Mesenchymal stem cell (in vitro differentiated cells and primary cell): ENCODE results near the gene RANBP3.
"Not testable (repeated sequence)": the region's sequence is repeated elsewhere in the genome, so short reads cannot be mapped to it uniquely, and the experiment has no call there.

Experiments
- DNase-seq: peaks from one replicate; pipeline ENCODE4 v3.0.0-alpha.2; 2013
- H2AFZ ChIP-seq: one replicate; pipeline ENCODE4 v1.6.1; 2013; ENCODE audit warnings: low read depth, mild to moderate bottlenecking, control low read depth, inconsistent platforms, low read length, moderate library complexity
- H2AK5ac ChIP-seq: 2 replicates; pipeline ENCODE4 v1.6.1; 2013; ENCODE audit warnings: low read length, moderate library complexity, mild to moderate bottlenecking, inconsistent platforms; ENCODE audit not compliant: severe bottlenecking
- H2BK120ac ChIP-seq: one replicate; pipeline ENCODE4 v1.6.1; 2013; ENCODE audit warnings: low read depth, mild to moderate bottlenecking, inconsistent platforms, low read length, moderate library complexity
- H2BK12ac ChIP-seq, 2 experiments: one replicate each; pipeline ENCODE4 v1.6.1; 2013; ENCODE audit warnings: inconsistent platforms in 2 of 2, low read length in 2 of 2, mild to moderate bottlenecking in 2 of 2, moderate library complexity in 2 of 2, control low read depth in 1 of 2
- H2BK15ac ChIP-seq: one replicate; pipeline ENCODE4 v1.6.1; 2013; ENCODE audit warnings: mild to moderate bottlenecking, low read depth, inconsistent platforms; ENCODE audit not compliant: poor library complexity, severe bottlenecking
- H2BK5ac ChIP-seq: 2 replicates; pipeline ENCODE4 v1.6.1; 2013; ENCODE audit warnings: low read depth, mild to moderate bottlenecking, low read length, control low read depth, inconsistent platforms; ENCODE audit not compliant: poor library complexity, severe bottlenecking
- H3K14ac ChIP-seq, 2 experiments: one replicate each; pipeline ENCODE4 v1.6.1; 2013; ENCODE audit warnings: inconsistent platforms in 2 of 2, low read length in 2 of 2, control low read depth in 1 of 2, mild to moderate bottlenecking in 1 of 2, moderate library complexity in 1 of 2
- H3K18ac ChIP-seq, 2 experiments: one replicate each; pipeline ENCODE4 v1.6.1; 2013; ENCODE audit warnings: inconsistent platforms in 2 of 2, low read length in 2 of 2, control low read depth in 1 of 2, low read depth in 1 of 2, mild to moderate bottlenecking in 1 of 2
- H3K23ac ChIP-seq, 2 experiments: one replicate each; pipeline ENCODE4 v1.6.1; 2013; ENCODE audit warnings: inconsistent platforms in 2 of 2, low read length in 2 of 2, mild to moderate bottlenecking in 2 of 2, moderate library complexity in 2 of 2, control low read depth in 1 of 2
- H3K27ac ChIP-seq: 2 replicates; pipeline ENCODE4 v1.5.1; 2013; ENCODE audit warnings: mild to moderate bottlenecking, moderate library complexity, low read length, control low read depth, inconsistent platforms; ENCODE audit not compliant: poor library complexity, severe bottlenecking
- H3K27me3 ChIP-seq, 2 experiments: 2 replicates each; pipeline versions ENCODE4 v1.6.1 to v1.7.0; 2013; ENCODE audit warnings: low read length in 2 of 2, mild to moderate bottlenecking in 2 of 2, moderate library complexity in 2 of 2, control low read depth in 1 of 2, inconsistent platforms in 1 of 2; ENCODE audit not compliant: control insufficient read depth in 1 of 2, insufficient read depth in 1 of 2
- H3K36me3 ChIP-seq, 2 experiments: 2 replicates each; pipeline versions ENCODE4 v1.6.1 to v1.7.0; 2013; ENCODE audit warnings: low read length in 2 of 2, control low read depth in 1 of 2, inconsistent platforms in 1 of 2, low read depth in 1 of 2, mild to moderate bottlenecking in 1 of 2; ENCODE audit not compliant: insufficient read depth in 2 of 2, control insufficient read depth in 1 of 2
- H3K4ac ChIP-seq, 2 experiments: one replicate each; pipeline ENCODE4 v1.6.1; 2013; ENCODE audit warnings: inconsistent platforms in 2 of 2, low read length in 2 of 2, mild to moderate bottlenecking in 2 of 2, moderate library complexity in 2 of 2, control low read depth in 1 of 2, low read depth in 1 of 2
- H3K4me1 ChIP-seq: 2 replicates; pipeline ENCODE4 v1.6.1; 2013; ENCODE audit warnings: low read depth, low read length, control low read depth; ENCODE audit not compliant: control insufficient read depth, insufficient read depth
- H3K4me2 ChIP-seq: 2 replicates; pipeline ENCODE4 v1.6.1; 2013; ENCODE audit warnings: low read length, mild to moderate bottlenecking, inconsistent platforms; ENCODE audit not compliant: poor library complexity, severe bottlenecking
- H3K4me3 ChIP-seq, 2 experiments: 2 replicates each; pipeline versions ENCODE4 v1.5.1 to v1.7.0; 2013; ENCODE audit warnings: low read length in 2 of 2, mild to moderate bottlenecking in 2 of 2, control low read depth in 1 of 2, low read depth in 1 of 2; ENCODE audit not compliant: insufficient read depth in 1 of 2
- H3K79me1 ChIP-seq: replicated peaks from 2 replicates; pipeline ENCODE4 v1.6.1; 2013; ENCODE audit warnings: mild to moderate bottlenecking, control low read depth, low read length, inconsistent platforms; ENCODE audit not compliant: poor library complexity, severe bottlenecking
- H3K9ac ChIP-seq: 2 replicates; pipeline ENCODE4 v1.7.0; 2013; ENCODE audit warnings: mild to moderate bottlenecking, low read length, moderate library complexity
- H3K9me3 ChIP-seq: 2 replicates; pipeline ENCODE4 v1.7.0; 2013; ENCODE audit warnings: mild to moderate bottlenecking, low read length; ENCODE audit not compliant: control insufficient read depth
- H4K8ac ChIP-seq: one replicate; pipeline ENCODE4 v1.6.1; 2013; ENCODE audit warnings: inconsistent platforms, mild to moderate bottlenecking, low read length, moderate library complexity
- H4K91ac ChIP-seq: one replicate; pipeline ENCODE4 v1.6.1; 2013; ENCODE audit warnings: mild to moderate bottlenecking, low read length, inconsistent platforms
- WGBS: methylation state at CpG from one replicate; pipeline ENCODE4 v1.1.7; 2013; ENCODE audit warnings: mixed read lengths; 5-methylcytosine and 5-hydroxymethylcytosine counted together

The RANBP3 gene

GRCh38 chr19:6006070-6006446, 28.1 kb upstream of the RANBP3 start:
- H3K4me3 ChIP-seq, H2BK12ac ChIP-seq, H3K4me2 ChIP-seq, H2AK5ac ChIP-seq, H3K79me1 ChIP-seq, H4K8ac ChIP-seq, H2BK5ac ChIP-seq, H4K91ac ChIP-seq, H3K9me3 ChIP-seq, H2BK120ac ChIP-seq, H3K27ac ChIP-seq, H3K4me1 ChIP-seq, H3K14ac ChIP-seq, H3K4ac ChIP-seq, H2AFZ ChIP-seq, H3K18ac ChIP-seq, H3K27me3 ChIP-seq, H3K23ac ChIP-seq, DNase-seq, H3K9ac ChIP-seq, H2BK15ac ChIP-seq: not testable (repeated sequence)
- WGBS = 89% methylated on average over 5 of the region's 7 CpGs
- peaks cover 12 to 77% of the 10 kb centered on the region in 2 experiments for H3K36me3 ChIP-seq

- 94% methylated on average over 16 of the region's 18 CpGs for WGBS
Observed at GRCh38 chr19:6005321-6006069, 27.6 kb upstream of the RANBP3 start.

GRCh38 chr19:6003976-6004375, 26.0 kb upstream of the RANBP3 start:
- WGBS = 93% methylated on average over 10 of the region's 10 CpGs
- H3K27me3 ChIP-seq = no peaks in the 10 kb centered on the region
- no peak overlapping the region for H3K14ac ChIP-seq

More at GRCh38 chr19:6005321-6006069, 27.6 kb upstream of the RANBP3 start:
- Histone ChIP-seq H2BK120ac (no peak overlapping the region), H3K79me1 (no peaks in the 10 kb centered on the region), H3K23ac (no peak overlapping the region), H3K4me2 (no peak overlapping the region), H3K18ac (no peak overlapping the region), H2BK5ac (no peak overlapping the region), H2AFZ (no peak overlapping the region), H2BK15ac (no peak overlapping the region), H3K4ac (no peak overlapping the region), H3K36me3 (peaks cover 12 to 83% of the 10 kb centered on the region in 2 experiments), H3K9me3 (no peaks in the 10 kb centered on the region), H3K27ac (no peak overlapping the region), H3K14ac (no peak overlapping the region), H3K27me3 (no peaks in the 10 kb centered on the region), H3K4me1 (peaks cover 3% of the 10 kb centered on the region), H3K4me3 (no peak overlapping the region), H3K9ac (no peak overlapping the region), H4K91ac (no peak overlapping the region), H2BK12ac (no peak overlapping the region), H4K8ac (no peak overlapping the region), H2AK5ac (no peak overlapping the region)
- DNase-seq = no peak

GRCh38 chr19:6002591-6002990, 24.7 kb upstream of the RANBP3 start:
- no peak overlapping the region for H3K18ac ChIP-seq
- H2BK120ac ChIP-seq = no peak overlapping the region
- no peaks in the 10 kb centered on the region for H3K9me3 ChIP-seq
- H2BK15ac ChIP-seq = no peak overlapping the region
- DNase-seq = no peak
- no peak overlapping the region for H3K27ac ChIP-seq
- H2BK12ac ChIP-seq = no peak overlapping the region
- no peaks in the 10 kb centered on the region for H3K27me3 ChIP-seq
- no peak overlapping the region for H4K91ac ChIP-seq
- no peak overlapping the region for H3K4me2 ChIP-seq
- H3K4ac ChIP-seq = no peak overlapping the region
- H3K36me3 ChIP-seq = peaks cover 12 to 86% of the 10 kb centered on the region in 2 experiments
- no peak overlapping the region for H2AFZ ChIP-seq
- no peaks in the 10 kb centered on the region for H3K79me1 ChIP-seq
- 93% methylated on average over 26 of the region's 26 CpGs for WGBS
- H2BK5ac ChIP-seq = no peak overlapping the region
- H3K4me1 ChIP-seq = peaks cover 3% of the 10 kb centered on the region
- no peak overlapping the region for H3K23ac ChIP-seq
- H3K4me3 ChIP-seq = no peak overlapping the region
- no peak overlapping the region for H3K14ac ChIP-seq
- H4K8ac ChIP-seq = no peak overlapping the region
- no peak overlapping the region for H2AK5ac ChIP-seq
- no peak overlapping the region for H3K9ac ChIP-seq

More at GRCh38 chr19:6003976-6004375, 26.0 kb upstream of the RANBP3 start:
- Histone ChIP-seq H3K4me1 (peaks cover 3% of the 10 kb centered on the region), H2AFZ (no peak overlapping the region), H2BK12ac (no peak overlapping the region), H3K36me3 (peaks cover 12 to 86% of the 10 kb centered on the region in 2 experiments), H2AK5ac (no peak overlapping the region), H3K23ac (no peak overlapping the region), H3K18ac (no peak overlapping the region), H3K4ac (no peak overlapping the region), H2BK120ac (no peak overlapping the region), H3K79me1 (no peaks in the 10 kb centered on the region), H3K9ac (no peak overlapping the region), H2BK5ac (no peak overlapping the region), H2BK15ac (no peak overlapping the region), H4K8ac (no peak overlapping the region), H3K4me2 (no peak overlapping the region), H3K4me3 (no peak overlapping the region), H3K27ac (no peak overlapping the region), H4K91ac (no peak overlapping the region), H3K9me3 (no peaks in the 10 kb centered on the region)
- DNase-seq = no peak
